WTC11 (cell line): ENCODE results near the gene CUL5.

ENCODE experiments used
- ATF6 ChIP-seq: sonication (generic); formaldehyde crosslinking; IDR thresholded peaks from 2 replicates; pipeline ENCODE4 v1.8.1; 2023; ENCODE audit warnings: mild to moderate bottlenecking, missing genetic modification reagents
- CREB1 ChIP-seq: sonication (generic); formaldehyde crosslinking; IDR thresholded peaks from 2 replicates; pipeline ENCODE4 v1.8.0; 2023; ENCODE audit warnings: mild to moderate bottlenecking, missing genetic modification reagents
- ESRRA ChIP-seq: sonication (generic); formaldehyde crosslinking; IDR thresholded peaks from 2 replicates; pipeline ENCODE4 v1.8.1; 2022; ENCODE audit warnings: mild to moderate bottlenecking, missing genetic modification reagents, borderline replicate concordance
- NR2C2 ChIP-seq: sonication (generic); formaldehyde crosslinking; IDR thresholded peaks from 2 replicates; pipeline ENCODE4 v1.8.0; 2022; ENCODE audit warnings: mild to moderate bottlenecking, missing genetic modification reagents
- RELA ChIP-seq: sonication (generic); formaldehyde crosslinking; IDR thresholded peaks from 2 replicates; pipeline ENCODE4 v1.8.1; 2022; ENCODE audit warnings: missing genetic modification reagents, mild to moderate bottlenecking, borderline replicate concordance
- TEAD4 ChIP-seq: sonication (generic); formaldehyde crosslinking; IDR thresholded peaks from 2 replicates; pipeline ENCODE4 v1.8.0; 2022; ENCODE audit warnings: mild to moderate bottlenecking, missing genetic modification reagents
- TP53 ChIP-seq: sonication (generic); formaldehyde crosslinking; IDR thresholded peaks from 2 replicates; pipeline ENCODE4 v1.8.1; 2023; ENCODE audit warnings: mild to moderate bottlenecking, missing genetic modification reagents
- ZBTB43 ChIP-seq: sonication (generic); formaldehyde crosslinking; IDR thresholded peaks from 2 replicates; pipeline ENCODE4 v1.8.1; 2023; ENCODE audit warnings: mild to moderate bottlenecking, missing genetic modification reagents
- ZNF263 ChIP-seq: sonication (generic); formaldehyde crosslinking; IDR thresholded peaks from 2 replicates; pipeline ENCODE4 v1.8.1; 2022; ENCODE audit warnings: low read depth, mild to moderate bottlenecking, moderate library complexity, missing genetic modification reagents
- ZNF317 ChIP-seq: sonication (generic); formaldehyde crosslinking; IDR thresholded peaks from 2 replicates; pipeline ENCODE4 v1.8.1; 2023; ENCODE audit warnings: low read depth, mild to moderate bottlenecking, moderate library complexity, missing genetic modification reagents, borderline replicate concordance
- TF ChIP-seq, protein P1 (sequence below): fragments of 200-600 bp; IDR thresholded peaks from 2 replicates; pipeline ENCODE4 v1.8.0; 2022; ENCODE audit warnings: antibody characterized with exemption
- TF ChIP-seq, protein P2 (sequence below): sonication (generic); formaldehyde crosslinking; conservative IDR thresholded peaks from 2 replicates; pipeline ENCODE4 v1.8.1; 2023; ENCODE audit warnings: mild to moderate bottlenecking, low read depth, missing genetic modification reagents, moderate library complexity

DNA sequence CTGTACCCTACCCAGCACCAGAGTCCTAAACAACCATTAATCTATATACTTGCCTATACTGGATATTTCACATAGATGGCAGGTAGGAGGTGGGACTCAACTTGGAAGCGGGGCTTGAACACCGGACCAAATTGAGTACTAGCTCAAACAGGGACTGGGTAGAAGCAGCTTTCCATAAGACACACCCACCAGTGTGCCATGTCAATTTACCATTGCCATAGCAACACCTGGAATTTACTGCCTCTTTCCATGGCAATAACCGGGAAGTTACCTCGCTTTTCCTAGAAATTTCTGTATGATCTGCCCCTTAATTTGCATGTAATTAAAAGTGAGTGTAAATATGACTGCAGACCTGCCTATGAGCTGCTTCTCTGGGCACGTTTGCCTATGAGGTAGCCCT lies 38.6 kb upstream of the CUL5 start:
- TF ChIP-seq, protein P1, sequence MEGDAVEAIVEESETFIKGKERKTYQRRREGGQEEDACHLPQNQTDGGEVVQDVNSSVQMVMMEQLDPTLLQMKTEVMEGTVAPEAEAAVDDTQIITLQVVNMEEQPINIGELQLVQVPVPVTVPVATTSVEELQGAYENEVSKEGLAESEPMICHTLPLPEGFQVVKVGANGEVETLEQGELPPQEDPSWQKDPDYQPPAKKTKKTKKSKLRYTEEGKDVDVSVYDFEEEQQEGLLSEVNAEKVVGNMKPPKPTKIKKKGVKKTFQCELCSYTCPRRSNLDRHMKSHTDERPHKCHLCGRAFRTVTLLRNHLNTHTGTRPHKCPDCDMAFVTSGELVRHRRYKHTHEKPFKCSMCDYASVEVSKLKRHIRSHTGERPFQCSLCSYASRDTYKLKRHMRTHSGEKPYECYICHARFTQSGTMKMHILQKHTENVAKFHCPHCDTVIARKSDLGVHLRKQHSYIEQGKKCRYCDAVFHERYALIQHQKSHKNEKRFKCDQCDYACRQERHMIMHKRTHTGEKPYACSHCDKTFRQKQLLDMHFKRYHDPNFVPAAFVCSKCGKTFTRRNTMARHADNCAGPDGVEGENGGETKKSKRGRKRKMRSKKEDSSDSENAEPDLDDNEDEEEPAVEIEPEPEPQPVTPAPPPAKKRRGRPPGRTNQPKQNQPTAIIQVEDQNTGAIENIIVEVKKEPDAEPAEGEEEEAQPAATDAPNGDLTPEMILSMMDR: no peak
- TF ChIP-seq RELA (no peak), ZNF263 (CRISPR knock-in tag) (no peak), TEAD4 (CRISPR knock-in tag) (no peak), CREB1 (CRISPR knock-in tag) (no peak), ZBTB43 (CRISPR knock-in tag) (no peak), ATF6 (CRISPR knock-in tag) (no peak), NR2C2 (no peak), ZNF317 (CRISPR knock-in tag) (no peak), TP53 (no peak), ESRRA (no peak)
- TF ChIP-seq, protein P2, sequence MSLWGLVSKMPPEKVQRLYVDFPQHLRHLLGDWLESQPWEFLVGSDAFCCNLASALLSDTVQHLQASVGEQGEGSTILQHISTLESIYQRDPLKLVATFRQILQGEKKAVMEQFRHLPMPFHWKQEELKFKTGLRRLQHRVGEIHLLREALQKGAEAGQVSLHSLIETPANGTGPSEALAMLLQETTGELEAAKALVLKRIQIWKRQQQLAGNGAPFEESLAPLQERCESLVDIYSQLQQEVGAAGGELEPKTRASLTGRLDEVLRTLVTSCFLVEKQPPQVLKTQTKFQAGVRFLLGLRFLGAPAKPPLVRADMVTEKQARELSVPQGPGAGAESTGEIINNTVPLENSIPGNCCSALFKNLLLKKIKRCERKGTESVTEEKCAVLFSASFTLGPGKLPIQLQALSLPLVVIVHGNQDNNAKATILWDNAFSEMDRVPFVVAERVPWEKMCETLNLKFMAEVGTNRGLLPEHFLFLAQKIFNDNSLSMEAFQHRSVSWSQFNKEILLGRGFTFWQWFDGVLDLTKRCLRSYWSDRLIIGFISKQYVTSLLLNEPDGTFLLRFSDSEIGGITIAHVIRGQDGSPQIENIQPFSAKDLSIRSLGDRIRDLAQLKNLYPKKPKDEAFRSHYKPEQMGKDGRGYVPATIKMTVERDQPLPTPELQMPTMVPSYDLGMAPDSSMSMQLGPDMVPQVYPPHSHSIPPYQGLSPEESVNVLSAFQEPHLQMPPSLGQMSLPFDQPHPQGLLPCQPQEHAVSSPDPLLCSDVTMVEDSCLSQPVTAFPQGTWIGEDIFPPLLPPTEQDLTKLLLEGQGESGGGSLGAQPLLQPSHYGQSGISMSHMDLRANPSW (CRISPR knock-in tag): no peak
